Vagina (tissue), 2 donors: ENCODE measurements around the gene ELANE. TPM values are rescaled to one million over a fixed set of nuclear protein-coding genes. Genes with fewer than 3 reads are reported as not detected.

Source experiments
- DNase-seq, 2 donors: peaks; one replicate each; pipeline ENCODE4 v3.0.0-alpha.2; 2017; ENCODE audit errors: extremely low spot score in 2 of 2
- H3K27ac ChIP-seq: fragments of 200-600 bp; sonication (generic); one replicate; pipeline ENCODE4 v1.5.1; 2019
- H3K27me3 ChIP-seq: fragments of 200-600 bp; sonication (generic); one replicate; pipeline ENCODE4 v1.5.1; 2019
- H3K36me3 ChIP-seq, 2 donors: fragments of 200-600 bp; sonication (generic); one replicate each; pipeline ENCODE4 v1.5.1; 2017 to 2019
- H3K4me1 ChIP-seq: fragments of 200-600 bp; sonication (generic); one replicate; pipeline ENCODE4 v1.5.1; 2019
- H3K4me3 ChIP-seq, 2 donors: fragments of 200-600 bp; sonication (generic); 1 replicate in 1 of 2; 2 replicates in 1 of 2; pipeline ENCODE4 v1.5.1; 2016 to 2019
- H3K9me3 ChIP-seq: fragments of 200-600 bp; sonication (generic); one replicate; pipeline ENCODE4 v1.5.1; 2019
- POLR2A ChIP-seq, 2 donors: fragments of 450-650 bp; IDR thresholded peaks; one replicate each; pipeline ENCODE4 v1.6.1; 2017; ENCODE audit warnings: antibody characterized with exemption in 2 of 2, mild to moderate bottlenecking in 2 of 2, moderate library complexity in 2 of 2
- POLR2AphosphoS5 ChIP-seq, 2 donors: sonication (generic); formaldehyde crosslinking; IDR thresholded peaks; one replicate each; pipeline ENCODE4 v1.9.0; 2017; ENCODE audit warnings: antibody characterized with exemption in 2 of 2, mild to moderate bottlenecking in 2 of 2, low read depth in 1 of 2; ENCODE audit not compliant: insufficient read depth in 1 of 2
- intact Hi-C: fragments of 100-400 bp; cut with DNase I; formaldehyde crosslinking; loops from one replicate; pipeline ENCODE4 v1.15.1; 2023
- microRNA counts, 2 donors: library from miRNA; unstranded; fragments of <30 nt; microRNA quantifications; one replicate each; lab custom pipeline; 2016 to 2017
- microRNA-seq: library from miRNA; unstranded; fragments of <30 nt; microRNA quantifications from one replicate; pipeline ENCODE4, GENCODE V29; 2017; ENCODE audit warnings: borderline number of aligned reads, borderline replicate concordance
- small RNA-seq: library from RNA; depleted of rRNA; stranded (forward); fragments of <200 nt; gene quantifications from one replicate; pipeline ENCODE3, GENCODE V24; 2016
- total RNA-seq: library from RNA; depleted of rRNA; stranded (reverse); fragments of >200 nt; gene quantifications from one replicate; pipeline ENCODE4 v1.2.3, GENCODE V29; 2016
- TF ChIP-seq, protein P1 (sequence below), 3 experiments: fragments of 450-650 bp in 2 of 3; fragments of 200-600 bp in 1 of 3; sonication (generic) in 1 of 3; IDR thresholded peaks; one replicate each; pipeline ENCODE4 v1.5.1; 2017 to 2019; ENCODE audit warnings: antibody characterized with exemption in 3 of 3, mild to moderate bottlenecking in 2 of 3, moderate library complexity in 2 of 3

The ELANE gene
- total RNA-seq, 1 donor from 2014 or later, result not detected

DNA sequence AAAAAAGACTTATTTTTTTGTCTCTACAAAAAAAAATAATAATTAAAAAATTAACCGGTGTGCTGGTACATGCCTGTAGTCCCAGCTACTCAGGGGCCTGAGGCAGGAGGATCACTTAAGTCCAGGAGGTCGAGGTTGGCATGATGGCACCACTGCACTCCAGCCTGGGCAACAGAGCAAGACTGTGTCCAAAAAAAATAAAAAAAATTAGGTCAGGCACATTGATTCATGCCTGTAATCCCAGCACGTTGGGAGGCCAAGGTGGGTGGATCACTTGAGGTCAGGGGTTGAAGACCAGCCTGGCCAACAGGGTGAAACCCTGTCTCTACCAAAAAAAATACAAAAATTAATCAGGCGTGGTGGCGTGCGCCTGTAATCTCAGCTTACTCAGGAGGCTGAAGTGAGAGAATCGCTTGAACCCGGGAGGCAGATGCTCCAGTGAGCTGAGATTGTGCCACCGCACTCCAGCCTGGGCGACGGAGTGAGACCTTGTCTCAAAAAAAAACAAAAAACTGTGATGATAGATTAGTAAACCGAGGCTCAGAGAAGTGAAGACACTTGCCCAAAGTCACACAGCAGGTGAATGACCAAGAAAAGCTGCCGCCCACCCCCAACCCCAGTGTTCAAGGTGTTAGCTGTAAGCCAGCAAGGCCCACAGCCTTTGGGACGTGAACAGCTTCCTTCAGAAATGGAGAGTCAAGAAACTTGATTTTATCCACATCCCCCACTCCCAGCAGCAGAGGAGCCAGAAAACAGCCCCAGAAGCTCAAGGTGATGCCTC lies 50.5 kb downstream of the ELANE start:
- H3K36me3 ChIP-seq, result peaks cover 0 to 17% of the 10 kb centered on the region in 2 donors
- intact Hi-C loops, result no loop called here
- H3K9me3 ChIP-seq, result no peaks in the 10 kb centered on the region
- no peak for TF ChIP-seq POLR2A (IDR thresholded peaks at IDR 0.05)
- no peak for TF ChIP-seq POLR2AphosphoS5 (IDR thresholded peaks at IDR 0.05; ENCODE audit: insufficient read depth in 1 of 2, low read depth in 1 of 2)
- TF ChIP-seq, protein P1, sequence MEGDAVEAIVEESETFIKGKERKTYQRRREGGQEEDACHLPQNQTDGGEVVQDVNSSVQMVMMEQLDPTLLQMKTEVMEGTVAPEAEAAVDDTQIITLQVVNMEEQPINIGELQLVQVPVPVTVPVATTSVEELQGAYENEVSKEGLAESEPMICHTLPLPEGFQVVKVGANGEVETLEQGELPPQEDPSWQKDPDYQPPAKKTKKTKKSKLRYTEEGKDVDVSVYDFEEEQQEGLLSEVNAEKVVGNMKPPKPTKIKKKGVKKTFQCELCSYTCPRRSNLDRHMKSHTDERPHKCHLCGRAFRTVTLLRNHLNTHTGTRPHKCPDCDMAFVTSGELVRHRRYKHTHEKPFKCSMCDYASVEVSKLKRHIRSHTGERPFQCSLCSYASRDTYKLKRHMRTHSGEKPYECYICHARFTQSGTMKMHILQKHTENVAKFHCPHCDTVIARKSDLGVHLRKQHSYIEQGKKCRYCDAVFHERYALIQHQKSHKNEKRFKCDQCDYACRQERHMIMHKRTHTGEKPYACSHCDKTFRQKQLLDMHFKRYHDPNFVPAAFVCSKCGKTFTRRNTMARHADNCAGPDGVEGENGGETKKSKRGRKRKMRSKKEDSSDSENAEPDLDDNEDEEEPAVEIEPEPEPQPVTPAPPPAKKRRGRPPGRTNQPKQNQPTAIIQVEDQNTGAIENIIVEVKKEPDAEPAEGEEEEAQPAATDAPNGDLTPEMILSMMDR (IDR thresholded peaks at IDR 0.05), result no peak
- H3K27me3 ChIP-seq, result no peaks in the 10 kb centered on the region
- peaks cover 10% of the 10 kb centered on the region for H3K4me1 ChIP-seq
- no peak for DNase-seq
- no peak overlapping the region for H3K27ac ChIP-seq
- no peak overlapping the region for H3K4me3 ChIP-seq

DNA sequence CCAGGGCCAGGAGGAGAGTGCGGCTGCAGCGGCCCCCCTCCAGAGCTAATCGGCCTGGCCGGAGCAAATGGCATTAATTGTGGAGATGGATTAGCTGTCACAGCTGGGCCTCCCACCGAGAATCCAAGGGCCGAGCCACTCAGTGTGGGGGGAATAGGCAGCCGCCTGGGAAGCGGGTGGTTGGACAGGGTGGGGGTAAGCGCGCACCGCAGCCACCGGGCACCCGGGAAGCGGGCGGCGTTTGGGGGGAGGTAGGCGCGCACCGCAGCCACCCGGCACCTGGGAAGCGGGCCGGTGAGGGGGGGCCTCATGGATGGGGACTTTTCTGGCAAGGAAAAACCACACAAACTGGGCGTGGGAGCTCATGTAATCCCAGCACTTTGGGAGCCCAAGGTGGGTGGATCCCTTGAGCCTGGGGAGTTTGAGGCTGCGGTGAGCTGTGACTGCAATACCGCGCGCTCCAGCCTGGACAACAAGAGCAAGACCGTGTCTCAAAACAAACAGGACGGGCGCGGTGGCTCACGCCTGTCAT lies 51.2 kb downstream of the ELANE start:
- TF ChIP-seq POLR2A (IDR thresholded peaks at IDR 0.05) (no peak), POLR2AphosphoS5 (IDR thresholded peaks at IDR 0.05; ENCODE audit: insufficient read depth in 1 of 2, low read depth in 1 of 2) (no peak)
- TF ChIP-seq, protein P1 (IDR thresholded peaks at IDR 0.05), result no peak
- Histone ChIP-seq H3K4me3 (no peak overlapping the region), H3K36me3 (peaks cover 0 to 17% of the 10 kb centered on the region in 2 donors), H3K9me3 (no peaks in the 10 kb centered on the region), H3K27ac (no peak overlapping the region), H3K4me1 (peaks cover 10% of the 10 kb centered on the region), H3K27me3 (no peaks in the 10 kb centered on the region)
- intact Hi-C loops, result no loop called here
- no peak for DNase-seq

DNA sequence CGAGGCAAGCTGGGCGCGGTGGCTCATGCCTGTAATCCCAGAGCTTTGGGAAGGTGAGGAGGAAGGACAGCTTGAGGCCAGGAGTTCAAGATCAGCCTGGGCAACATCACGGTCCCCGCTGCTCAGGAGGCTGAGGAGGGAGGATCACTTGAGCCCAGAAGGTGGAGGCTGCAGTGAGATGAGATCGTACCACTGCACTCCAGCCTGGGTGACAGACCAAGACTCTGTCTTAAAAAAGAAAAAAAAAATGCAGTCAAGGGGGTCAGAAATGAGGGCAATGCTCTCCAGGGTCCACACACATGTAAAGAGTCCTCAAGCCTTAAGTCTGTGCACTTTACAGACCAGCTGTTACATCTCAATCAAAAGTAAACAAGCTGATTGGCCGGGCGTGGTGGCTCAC lies 52.4 kb downstream of the ELANE start:
- Histone ChIP-seq H3K4me3 (no peak overlapping the region), H3K27me3 (no peaks in the 10 kb centered on the region), H3K27ac (no peak overlapping the region), H3K9me3 (no peaks in the 10 kb centered on the region), H3K36me3 (peaks cover 0 to 6% of the 10 kb centered on the region in 2 donors), H3K4me1 (peaks cover 22% of the 10 kb centered on the region)
- intact Hi-C loops, result no loop called here
- no peak for DNase-seq
- TF ChIP-seq, protein P1 (IDR thresholded peaks at IDR 0.05), result no peak
- TF ChIP-seq POLR2A (IDR thresholded peaks at IDR 0.05) (no peak), POLR2AphosphoS5 (IDR thresholded peaks at IDR 0.05; ENCODE audit: insufficient read depth in 1 of 2, low read depth in 1 of 2) (no peak)

MicroRNAs encoded within 50 kb of the gene (microRNA counts, 767-probe panel; counts per million panel counts)
- 238 to 261 counts per million in 2 donors for microRNA hsa-miR-3187-3p (lab: Ali Mortazavi, UCI)

Small RNAs within 50 kb of the gene (microRNA-seq; reads per million reads assigned to microRNA genes)
- gene MIR3187 (not detected), gene MIR4745 (not detected)

Small RNAs within 50 kb of the gene (small RNA-seq; reads per million reads assigned to genes)
- not detected for gene MIR3187
- gene RNU6-9, result not detected

Other genes with a start within 250 kb of the ELANE start
- 33.9 TPM for gene POLRMT, start 218.8 kb upstream of the ELANE start, total RNA-seq
- gene FGF22, start 212.4 kb upstream of the ELANE start, total RNA-seq, result not detected
- gene RNF126, start 189.1 kb upstream of the ELANE start, total RNA-seq, result 68.0 TPM
- 129 TPM for gene FSTL3, start 175.9 kb upstream of the ELANE start, total RNA-seq
- not detected for gene PRSS57, start 156.9 kb upstream of the ELANE start, total RNA-seq
- gene PALM, start 143.4 kb upstream of the ELANE start, total RNA-seq, result 40.0 TPM
- gene MISP, start 101.2 kb upstream of the ELANE start, total RNA-seq, result 0.49 TPM
- 230 TPM for gene PTBP1, start 54.9 kb upstream of the ELANE start, total RNA-seq
- gene PLPPR3, start 30.3 kb upstream of the ELANE start, total RNA-seq, result not detected
- gene AZU1, start 24.5 kb upstream of the ELANE start, total RNA-seq, result not detected
- gene PRTN3, start 11.3 kb upstream of the ELANE start, total RNA-seq, result not detected
- gene CFD, start 7.4 kb downstream of the ELANE start, total RNA-seq, result 2,325 TPM
- 46.9 TPM for gene MED16, start 40.9 kb downstream of the ELANE start, total RNA-seq
- not detected for gene RNU6-9, start 41.2 kb downstream of the ELANE start, total RNA-seq
- 41.3 TPM for gene R3HDM4, start 60.9 kb downstream of the ELANE start, total RNA-seq
- not detected for gene KISS1R, start 65.0 kb downstream of the ELANE start, total RNA-seq
- 10.3 TPM for gene ARID3A, start 73.7 kb downstream of the ELANE start, total RNA-seq
- gene WDR18, start 132.0 kb downstream of the ELANE start, total RNA-seq, result 66.8 TPM
- not detected for gene GRIN3B, start 148.1 kb downstream of the ELANE start, total RNA-seq
- gene TMEM259, start 168.8 kb downstream of the ELANE start, total RNA-seq, result 130 TPM
- gene RNU6-2, start 169.2 kb downstream of the ELANE start, total RNA-seq, result not detected
- gene CNN2, start 174.3 kb downstream of the ELANE start, total RNA-seq, result 76.1 TPM
- gene ABCA7, start 187.8 kb downstream of the ELANE start, total RNA-seq, result 29.5 TPM
- gene ARHGAP45, start 214.9 kb downstream of the ELANE start, total RNA-seq, result 36.8 TPM
- 83.7 TPM for gene POLR2E, start 243.1 kb downstream of the ELANE start, total RNA-seq